HepG2 (cell line): ENCODE results near the gene EPB41L2. TPM values are rescaled to one million over a fixed set of nuclear protein-coding genes. Genes with fewer than 3 reads are reported as not detected.

Experiments used
- ATM ChIP-seq: fragments of 450-650 bp; IDR thresholded peaks from 2 replicates; pipeline ENCODE4 v1.7.1; 2017; ENCODE audit warnings: mild to moderate bottlenecking, borderline replicate concordance
- CCAR2 ChIP-seq: fragments of 200-400 bp; formaldehyde crosslinking; optimal IDR thresholded peaks from 2 replicates; pipeline ENCODE3; 2018; ENCODE audit warnings: low read depth, mild to moderate bottlenecking, low read length, moderate library complexity
- EZH2 ChIP-seq: conservative IDR thresholded peaks from 2 replicates; pipeline ENCODE4 v1.6.1; 2012; ENCODE audit warnings: mild to moderate bottlenecking, low read depth, low read length, moderate library complexity
- FOXA1 ChIP-seq, 2 experiments: fragments of 450-650 bp in 1 of 2; sonication (generic) in 1 of 2; formaldehyde crosslinking in 1 of 2; IDR thresholded peaks; 2 replicates each; pipeline versions ENCODE4 v1.4.0 to v1.6.1; 2016 to 2020; ENCODE audit warnings: missing genetic modification reagents in 1 of 2
- FOXC1 ChIP-seq: sonication (generic); formaldehyde crosslinking; IDR thresholded peaks from 2 replicates; pipeline ENCODE4 v1.8.0; 2022; ENCODE audit warnings: mild to moderate bottlenecking, missing genetic modification reagents, borderline replicate concordance
- FOXK1 ChIP-seq: sonication (generic); formaldehyde crosslinking; IDR thresholded peaks from 2 replicates; pipeline ENCODE4 v1.4.0; 2020; ENCODE audit warnings: low read depth, missing genetic modification reagents, borderline replicate concordance
- IRF2 ChIP-seq: IDR thresholded peaks from 2 replicates; pipeline ENCODE4 v1.6.1; 2018; ENCODE audit warnings: missing genetic modification reagents, missing compliant biosample characterization
- ISX ChIP-seq: sonication (generic); formaldehyde crosslinking; conservative IDR thresholded peaks from 2 replicates; pipeline ENCODE4 v1.5.0; 2020; ENCODE audit warnings: missing genetic modification reagents
- JUN ChIP-seq: sonication (generic); formaldehyde crosslinking; IDR thresholded peaks from 2 replicates; pipeline ENCODE4 v1.4.0; 2020; ENCODE audit warnings: mild to moderate bottlenecking, missing genetic modification reagents
- KDM5B ChIP-seq: sonication (generic); formaldehyde crosslinking; IDR thresholded peaks from 2 replicates; pipeline ENCODE4 v1.4.0; 2020; ENCODE audit warnings: missing genetic modification reagents, mild to moderate bottlenecking, borderline replicate concordance
- MBNL3 ChIP-seq: fragments of 250-450 bp; sonication (Bioruptor Pico); conservative IDR thresholded peaks from 2 replicates; pipeline ENCODE4 v1.8.0; 2022; ENCODE audit warnings: mild to moderate bottlenecking, inconsistent platforms
- MLLT10 ChIP-seq: sonication (generic); formaldehyde crosslinking; IDR thresholded peaks from 2 replicates; pipeline ENCODE4 v1.4.0; 2020; ENCODE audit warnings: missing genetic modification reagents
- NCOA1 ChIP-seq: sonication (generic); formaldehyde crosslinking; IDR thresholded peaks from 2 replicates; pipeline ENCODE4 v1.9.0; 2021; ENCODE audit warnings: missing genetic modification reagents
- NFATC3 ChIP-seq: sonication (generic); formaldehyde crosslinking; IDR thresholded peaks from 2 replicates; pipeline ENCODE4 v1.5.1; 2020; ENCODE audit warnings: mild to moderate bottlenecking, missing genetic modification reagents
- NFKBIZ ChIP-seq: IDR thresholded peaks from 2 replicates; pipeline ENCODE4 v1.6.1; 2018; ENCODE audit warnings: missing genetic modification reagents, missing compliant biosample characterization
- NR2F6 ChIP-seq, 2 experiments: IDR thresholded peaks; 2 replicates each; pipeline ENCODE4 v1.6.1; 2016; ENCODE audit warnings: antibody characterized with exemption in 1 of 2, mild to moderate bottlenecking in 1 of 2
- ONECUT2 ChIP-seq: sonication (generic); formaldehyde crosslinking; IDR thresholded peaks from 2 replicates; pipeline ENCODE4 v1.4.0; 2020; ENCODE audit warnings: missing genetic modification reagents
- PRDM4 ChIP-seq: sonication (generic); formaldehyde crosslinking; IDR thresholded peaks from 2 replicates; pipeline ENCODE4 v1.9.0; 2021; ENCODE audit warnings: missing genetic modification reagents, borderline replicate concordance
- RFX1 ChIP-seq: fragments of 450-650 bp; IDR thresholded peaks from 2 replicates; pipeline ENCODE4 v1.6.1; 2017
- RFXANK ChIP-seq: IDR thresholded peaks from 2 replicates; pipeline ENCODE4 v1.6.1; 2016
- SAFB2 ChIP-seq: sonication (generic); formaldehyde crosslinking; IDR thresholded peaks from 2 replicates; pipeline ENCODE4 v1.5.1; 2020; ENCODE audit warnings: missing genetic modification reagents, low read depth, mild to moderate bottlenecking, borderline replicate concordance
- SIN3A ChIP-seq: IDR thresholded peaks from 2 replicates; pipeline ENCODE4 v1.6.1; 2011; ENCODE audit warnings: low read depth, mild to moderate bottlenecking, control low read depth, low read length, borderline replicate concordance
- ZNF33A ChIP-seq: sonication (generic); formaldehyde crosslinking; IDR thresholded peaks from 2 replicates; pipeline ENCODE4 v1.5.1; 2020; ENCODE audit warnings: missing genetic modification reagents, mild to moderate bottlenecking, moderate library complexity, borderline replicate concordance
- ZNF441 ChIP-seq: sonication (generic); formaldehyde crosslinking; IDR thresholded peaks from 2 replicates; pipeline ENCODE4 v1.7.0; 2021; ENCODE audit warnings: missing genetic modification reagents, borderline replicate concordance
- ZNF557 ChIP-seq: sonication (generic); formaldehyde crosslinking; IDR thresholded peaks from 2 replicates; pipeline ENCODE4 v1.4.0; 2020; ENCODE audit warnings: missing genetic modification reagents
- ZNF598 ChIP-seq: sonication (generic); formaldehyde crosslinking; IDR thresholded peaks from 2 replicates; pipeline ENCODE4 v1.5.1; 2020; ENCODE audit warnings: mild to moderate bottlenecking, missing genetic modification reagents, borderline replicate concordance
- ZNF768 ChIP-seq: sonication (generic); formaldehyde crosslinking; IDR thresholded peaks from 2 replicates; pipeline ENCODE4 v1.4.0; 2020; ENCODE audit warnings: missing genetic modification reagents
- ZNF780A ChIP-seq: sonication (generic); formaldehyde crosslinking; IDR thresholded peaks from 2 replicates; pipeline ENCODE4 v1.8.0; 2022; ENCODE audit warnings: mild to moderate bottlenecking, missing genetic modification reagents, moderate library complexity
- polyA plus RNA-seq, 8 experiments: library from polyadenylated mRNA; depleted of rRNA in 3 of 8; stranded (reverse) in 7 of 8; unstranded in 1 of 8; fragments of >200 nt; fragmentation: Illumina TruSeq in 4 of 8; extraction: Trizol in 4 of 8; gene quantifications; 2 replicates each; pipeline versions ENCODE4 v1.2.1 to v1.2.3, GENCODE V29; 2011 to 2016; ENCODE audit warnings: low read depth in 4 of 8, missing spikeins in 1 of 8, mixed read lengths in 1 of 8; ENCODE audit not compliant: insufficient read depth in 1 of 8
- total RNA-seq, 5 experiments: library from RNA; depleted of rRNA; stranded (reverse); fragments of >200 nt; fragmentation: Illumina TruSeq; extraction: Trizol; gene quantifications; 2 replicates each; pipeline ENCODE4 v1.2.3, GENCODE V29; 2016; ENCODE audit warnings: low read depth in 1 of 5

EPB41L2 gene
- total and polyA plus RNA-seq, 2 of the 13 experiments (the other 11 are each of a cell fraction or from before 2014, with no cell fraction given) = 41.7 to 56.4 TPM

- TF ChIP-seq NR2F6 (IDR thresholded peaks at IDR 0.05) (no peak; the same call in 1 of the 2 replicates), NR2F6 (CRISPR knock-in tag; IDR thresholded peaks at IDR 0.05) (peak; percentile 13), NCOA1 (CRISPR knock-in tag) (no peak), ZNF33A (CRISPR knock-in tag) (no peak), CCAR2 (no peak), ZNF441 (CRISPR knock-in tag) (no peak), IRF2 (CRISPR knock-in tag) (0 out of 2 replicates have a peak, but pooled peaks have one; percentile 38), SAFB2 (no peak; the same call in 1 of the 2 replicates), FOXA1 (IDR thresholded peaks at IDR 0.05) (no peak), FOXA1 (CRISPR knock-in tag; IDR thresholded peaks at IDR 0.05) (no peak), ZNF557 (CRISPR knock-in tag) (no peak; the same call in 1 of the 2 replicates), KDM5B (CRISPR knock-in tag) (peak; percentile 55), ATM (no peak), ZNF768 (CRISPR knock-in tag) (peak; percentile 25; the same call in 1 of the 2 replicates), RFXANK (no peak), NFKBIZ (CRISPR knock-in tag) (no peak), MLLT10 (CRISPR knock-in tag) (no peak), ZNF780A (CRISPR knock-in tag) (no peak), MBNL3 (no peak), FOXK1 (CRISPR knock-in tag) (no peak), ISX (CRISPR knock-in tag) (0 out of 2 replicates have a peak, but pooled peaks have one; percentile 10), EZH2 (no peak), ZNF598 (CRISPR knock-in tag) (no peak), NFATC3 (CRISPR knock-in tag) (peak; percentile 67; the same call in 1 of the 2 replicates), SIN3A (peak; percentile 99), PRDM4 (CRISPR knock-in tag) (no peak), ONECUT2 (CRISPR knock-in tag) (no peak; the same call in 1 of the 2 replicates), JUN (CRISPR knock-in tag) (0 out of 2 replicates have a peak, but pooled peaks have one; percentile 25), RFX1 (no peak), FOXC1 (CRISPR knock-in tag) (peak; percentile 69)
Measured at GRCh38 chr6:131063028-131063763, at the start of gene EPB41L2 (continued).
